A673 (cell line): ENCODE data around the gene RGS7. TPM values are rescaled to one million over a fixed set of nuclear protein-coding genes. Genes with fewer than 3 reads are reported as not detected.

Experiments used
- BruUV-seq: library from RNA; stranded (reverse); fragments of 400-500 nt; replicated peaks from 2 replicates; lab custom pipeline; 2021; lab: Mats Ljungman, UMichigan
- CTCF ChIA-PET: fragments of 300-600 bp; sonication (Branson Sonifier 250); formaldehyde crosslinking; loops from one replicate; lab custom pipeline; 2022; ENCODE audit warnings: antibody characterized with exemption; lab: Charles Lee
- POLR2A ChIA-PET: fragments of 300-600 bp; sonication (Branson Sonifier 250); formaldehyde crosslinking; loops from one replicate; lab custom pipeline; 2022; ENCODE audit warnings: antibody characterized with exemption; ENCODE audit not compliant: low non-redundant PET; lab: Charles Lee
- DNase-seq: peaks from one replicate; pipeline ENCODE4 v3.0.0-alpha.2; 2015; ENCODE audit warnings: low spot score
- H3K27ac ChIP-seq: fragments of 200-600 bp; sonication (generic); 2 replicates; pipeline ENCODE4 v1.5.1; 2016; ENCODE audit warnings: mixed run types, low read depth, mild to moderate bottlenecking, mixed read lengths, antibody characterized with exemption, low read length; ENCODE audit not compliant: poor library complexity, severe bottlenecking
- H3K27me3 ChIP-seq: fragments of 200-600 bp; sonication (generic); replicated peaks from 2 replicates; pipeline ENCODE4 v1.6.1; 2017; ENCODE audit warnings: mixed run types, low read depth, mild to moderate bottlenecking, mixed read lengths, antibody characterized with exemption, low read length; ENCODE audit not compliant: insufficient read depth, poor library complexity
- H3K36me3 ChIP-seq: fragments of 200-600 bp; sonication (generic); 2 replicates; pipeline ENCODE4 v1.6.1; 2016; ENCODE audit warnings: mixed run types, mild to moderate bottlenecking, mixed read lengths, antibody characterized with exemption, low read length; ENCODE audit not compliant: insufficient read depth, poor library complexity, severe bottlenecking
- H3K4me1 ChIP-seq: fragments of 200-600 bp; sonication (generic); 2 replicates; pipeline ENCODE4 v1.6.1; 2017; ENCODE audit warnings: mixed run types, mild to moderate bottlenecking, mixed read lengths, antibody characterized with exemption, low read length; ENCODE audit not compliant: insufficient read depth, poor library complexity, severe bottlenecking
- H3K4me3 ChIP-seq: fragments of 200-600 bp; sonication (generic); 2 replicates; pipeline ENCODE4 v1.5.1; 2016; ENCODE audit warnings: low read depth, mixed run types, mild to moderate bottlenecking, mixed read lengths, low read length; ENCODE audit not compliant: poor library complexity, severe bottlenecking
- H3K9me3 ChIP-seq: fragments of 200-600 bp; sonication (generic); 2 replicates; pipeline ENCODE4 v1.6.1; 2016; ENCODE audit warnings: mixed run types, low read depth, mild to moderate bottlenecking, mixed read lengths, antibody characterized with exemption, low read length; ENCODE audit not compliant: poor library complexity, severe bottlenecking
- CTCF ChIP-seq: fragments of 300-800, 200-600 bp; sonication (generic); conservative IDR thresholded peaks from 2 replicates; pipeline ENCODE4 v1.5.1; 2017; ENCODE audit warnings: low read depth, mild to moderate bottlenecking, antibody characterized with exemption, low read length, moderate library complexity, mixed read lengths
- EZH2 ChIP-seq: fragments of 200-600 bp; sonication (generic); IDR thresholded peaks from 2 replicates; pipeline ENCODE4 v1.6.1; 2017; ENCODE audit warnings: borderline replicate concordance, low read depth, mild to moderate bottlenecking, mixed read lengths, antibody characterized with exemption, low read length; ENCODE audit not compliant: poor library complexity, severe bottlenecking
- intact Hi-C: fragments of 100-400 bp; cut with micrococcal nuclease; formaldehyde crosslinking; loops from one replicate; pipeline ENCODE4 v1.10.0; 2022; ENCODE audit not compliant: unreplicated experiment
- total RNA-seq: library from RNA; stranded (reverse); gene quantifications from 2 replicates; pipeline ENCODE4 v1.2.3, GENCODE V29; 2021

The RGS7 gene
- total RNA-seq, 1 experiment from 2014 or later: not detected

GRCh38 chr1:240962086-240962485 lies 394.9 kb downstream of the RGS7 start:
- no peaks in the 10 kb centered on the region for H3K36me3 ChIP-seq
- no TSS peak for BruUV-seq
- no peak for DNase-seq
- H3K27me3 ChIP-seq: peaks cover 20% of the 10 kb centered on the region
- ChIA-PET POLR2A (no interaction called here), CTCF (no interaction called here)
- TF ChIP-seq EZH2: no peak
- TF ChIP-seq CTCF: no peak
- no peaks in the 10 kb centered on the region for H3K4me1 ChIP-seq
- H3K4me3 ChIP-seq: no peak overlapping the region
- no peaks in the 10 kb centered on the region for H3K9me3 ChIP-seq
- no peak overlapping the region for H3K27ac ChIP-seq
- intact Hi-C loops: loop anchor here (10.0 kb wide), 1 partner anchor 523 kb away; no protein-coding TSS in a partner anchor

- Histone ChIP-seq H3K27ac (no peak overlapping the region), H3K9me3 (no peaks in the 10 kb centered on the region), H3K4me1 (no peaks in the 10 kb centered on the region), H3K4me3 (no peak overlapping the region), H3K36me3 (no peaks in the 10 kb centered on the region), H3K27me3 (peaks cover 3% of the 10 kb centered on the region)
- CTCF ChIA-PET: no interaction called here
- POLR2A ChIA-PET: no interaction called here
- TF ChIP-seq CTCF (no peak), EZH2 (no peak)
- BruUV-seq: no TSS peak
- intact Hi-C loops: no loop called here
- no peak for DNase-seq
These were observed 400.6 kb downstream of the RGS7 start for GRCh38 chr1:240956424-240956823.

GRCh38 chr1:240956020-240956419 lies 401.0 kb downstream of the RGS7 start:
- intact Hi-C loops: no loop called here
- DNase-seq: no peak
- POLR2A ChIA-PET: no interaction called here
- BruUV-seq: no TSS peak
- H3K9me3 ChIP-seq: no peaks in the 10 kb centered on the region
- TF ChIP-seq EZH2: no peak
- no peak for TF ChIP-seq CTCF
- no peak overlapping the region for H3K27ac ChIP-seq
- CTCF ChIA-PET: no interaction called here
- no peaks in the 10 kb centered on the region for H3K36me3 ChIP-seq
- peaks cover 3% of the 10 kb centered on the region for H3K27me3 ChIP-seq
- H3K4me1 ChIP-seq: no peaks in the 10 kb centered on the region
- H3K4me3 ChIP-seq: no peak overlapping the region
